ENCODE results near the gene SEPTIN3. TPM values are rescaled to one million over a fixed set of nuclear protein-coding genes. Genes with fewer than 3 reads are reported as not detected.

SEPTIN3 gene
- polyA plus RNA-seq, 1 donor from 2014 or later = 167 TPM

GRCh38 chr22:41943661-41944209 lies 25.5 kb upstream of the SEPTIN3 start:
- no peaks in the 10 kb centered on the region for H3F3A ChIP-seq (ENCODE audit: insufficient read depth, low read length, poor library complexity, severe bottlenecking)
- H3K9me3 ChIP-seq (ENCODE audit: low read length) = no peaks in the 10 kb centered on the region
- TF ChIP-seq SMC3 (conservative IDR thresholded peaks at IDR 0.05; ENCODE audit: poor library complexity) = no peak
- no peak for TF ChIP-seq TAF1 (IDR thresholded peaks at IDR 0.05; ENCODE audit: low read depth)
- TF ChIP-seq RAD21 (conservative IDR thresholded peaks at IDR 0.05) = no peak
- no peak for TF ChIP-seq REST (IDR thresholded peaks at IDR 0.05; ENCODE audit: borderline replicate concordance)
- no peak for TF ChIP-seq EP300 (conservative IDR thresholded peaks at IDR 0.05; ENCODE audit: poor library complexity, severe bottlenecking)
- TF ChIP-seq EZH2 (IDR thresholded peaks at IDR 0.05; ENCODE audit: borderline replicate concordance, insufficient read depth, low read length, poor library complexity, severe bottlenecking) = no peak
- no peak for TF ChIP-seq MXI1 (conservative IDR thresholded peaks at IDR 0.05; ENCODE audit: poor library complexity, severe bottlenecking)
- no peak for TF ChIP-seq CTCF (IDR thresholded peaks at IDR 0.05; ENCODE audit: poor library complexity, severe bottlenecking)
- no peak for TF ChIP-seq POLR2AphosphoS5 (IDR thresholded peaks at IDR 0.05)
- H3K4me3 ChIP-seq (ENCODE audit: low read length) = no peak overlapping the region
- H3K4me2 ChIP-seq (ENCODE audit: low read length) = no peak overlapping the region
- no peaks in the 10 kb centered on the region for H4K20me1 ChIP-seq (ENCODE audit: insufficient read depth)
- H3K27me3 ChIP-seq (ENCODE audit: insufficient read depth, low read depth, low read length) = no peaks in the 10 kb centered on the region
- H3K79me2 ChIP-seq (replicated peaks; ENCODE audit: insufficient read depth, low read length) = no peaks in the 10 kb centered on the region
- no peak overlapping the region for H2AFZ ChIP-seq (ENCODE audit: low read depth, low read length)
- no peaks in the 10 kb centered on the region for H3K36me3 ChIP-seq (ENCODE audit: insufficient read depth, low read length)
- H3K9me2 ChIP-seq (ENCODE audit: insufficient read depth, low read length) = no peaks in the 10 kb centered on the region
- H3K9ac ChIP-seq (ENCODE audit: low read length) = no peak overlapping the region
- H3K27ac ChIP-seq (ENCODE audit: low read length) = no peak overlapping the region

GRCh38 chr22:41946629-41947423 lies 22.4 kb upstream of the SEPTIN3 start, which contains the start of gene CENPM:
Gene CENPM, minus strand, starts transcription at chr22:41947152. Its CDS starts 76 bp downstream, at chr22:41947076.
- Histone ChIP-seq H3K27ac (ENCODE audit: low read length) (peak within 1 kb of the TSS; percentile 44), H3K9me3 (ENCODE audit: low read length) (no peaks in the 10 kb centered on the region), H3K27me3 (ENCODE audit: insufficient read depth, low read depth, low read length) (no peaks in the 10 kb centered on the region), H2AFZ (ENCODE audit: low read depth, low read length) (peak within 1 kb of the TSS; percentile 53), H3F3A (ENCODE audit: insufficient read depth, low read length, poor library complexity, severe bottlenecking) (no peaks in the 10 kb centered on the region), H3K36me3 (ENCODE audit: insufficient read depth, low read length) (no peaks in the 10 kb centered on the region), H3K9me2 (ENCODE audit: insufficient read depth, low read length) (no peaks in the 10 kb centered on the region), H3K79me2 (replicated peaks; ENCODE audit: insufficient read depth, low read length) (no peaks in the 10 kb centered on the region), H3K4me2 (ENCODE audit: low read length) (peak within 1 kb of the TSS; percentile 63), H4K20me1 (ENCODE audit: insufficient read depth) (no peaks in the 10 kb centered on the region), H3K9ac (ENCODE audit: low read length) (peak within 1 kb of the TSS; percentile 52), H3K4me3 (ENCODE audit: low read length) (peak within 1 kb of the TSS; percentile 92)
- peak; percentile 33 for TF ChIP-seq RAD21 (conservative IDR thresholded peaks at IDR 0.05)
- peak; percentile 48 for TF ChIP-seq CTCF (IDR thresholded peaks at IDR 0.05; ENCODE audit: poor library complexity, severe bottlenecking)
- no peak for TF ChIP-seq EP300 (conservative IDR thresholded peaks at IDR 0.05; ENCODE audit: poor library complexity, severe bottlenecking)
- TF ChIP-seq POLR2AphosphoS5 (IDR thresholded peaks at IDR 0.05) = peak; percentile 48
- TF ChIP-seq TAF1 (IDR thresholded peaks at IDR 0.05; ENCODE audit: low read depth) = no peak
- peak; percentile 99 for TF ChIP-seq MXI1 (conservative IDR thresholded peaks at IDR 0.05; ENCODE audit: poor library complexity, severe bottlenecking)
- peak; percentile 24 for TF ChIP-seq REST (IDR thresholded peaks at IDR 0.05; ENCODE audit: borderline replicate concordance)
- TF ChIP-seq SMC3 (conservative IDR thresholded peaks at IDR 0.05; ENCODE audit: poor library complexity) = no peak
- TF ChIP-seq EZH2 (IDR thresholded peaks at IDR 0.05; ENCODE audit: borderline replicate concordance, insufficient read depth, low read length, poor library complexity, severe bottlenecking) = no peak
